ENCODE results near the gene GPR25. TPM values are rescaled to one million over a fixed set of nuclear protein-coding genes. Genes with fewer than 3 reads are reported as not detected.
A peak's percentile ranks its signal among the peaks of the same experiment; 100 is the strongest.

Gene GPR25
- total RNA-seq, 4 donors from 2014 or later = 0.48 TPM; not detected in 3

GRCh38 chr1:200861937-200862647 lies 10.7 kb upstream of the GPR25 start:
- in situ Hi-C loops (cut with MboI; ENCODE audit: low pct_ligation_motif_present in 1 of 4, low pct_unique_long_range_greater_than_20kb in 1 of 4, low sequenced_read_pairs in 3 of 4) = no loop called here
- Histone ChIP-seq H3K27me3 (peaks cover under 1% of the 10 kb centered on the region), H3K27ac (no peak overlapping the region), H3K4me1 (no peaks in the 10 kb centered on the region), H3K9me3 (no peaks in the 10 kb centered on the region), H3K4me3 (no peak overlapping the region), H3K36me3 (peaks cover 0 to 7% (median 0%) of the 10 kb centered on the region in 4 donors)
- TF ChIP-seq POLR2AphosphoS5 (IDR thresholded peaks at IDR 0.05) (no peak), POLR2A (IDR thresholded peaks at IDR 0.05) (no peak), EP300 (IDR thresholded peaks at IDR 0.05; ENCODE audit: low read depth) (no peak)
- TF ChIP-seq, protein P1, sequence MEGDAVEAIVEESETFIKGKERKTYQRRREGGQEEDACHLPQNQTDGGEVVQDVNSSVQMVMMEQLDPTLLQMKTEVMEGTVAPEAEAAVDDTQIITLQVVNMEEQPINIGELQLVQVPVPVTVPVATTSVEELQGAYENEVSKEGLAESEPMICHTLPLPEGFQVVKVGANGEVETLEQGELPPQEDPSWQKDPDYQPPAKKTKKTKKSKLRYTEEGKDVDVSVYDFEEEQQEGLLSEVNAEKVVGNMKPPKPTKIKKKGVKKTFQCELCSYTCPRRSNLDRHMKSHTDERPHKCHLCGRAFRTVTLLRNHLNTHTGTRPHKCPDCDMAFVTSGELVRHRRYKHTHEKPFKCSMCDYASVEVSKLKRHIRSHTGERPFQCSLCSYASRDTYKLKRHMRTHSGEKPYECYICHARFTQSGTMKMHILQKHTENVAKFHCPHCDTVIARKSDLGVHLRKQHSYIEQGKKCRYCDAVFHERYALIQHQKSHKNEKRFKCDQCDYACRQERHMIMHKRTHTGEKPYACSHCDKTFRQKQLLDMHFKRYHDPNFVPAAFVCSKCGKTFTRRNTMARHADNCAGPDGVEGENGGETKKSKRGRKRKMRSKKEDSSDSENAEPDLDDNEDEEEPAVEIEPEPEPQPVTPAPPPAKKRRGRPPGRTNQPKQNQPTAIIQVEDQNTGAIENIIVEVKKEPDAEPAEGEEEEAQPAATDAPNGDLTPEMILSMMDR (IDR thresholded peaks at IDR 0.05) = no peak
- no peak for DNase-seq
- intact Hi-C loops (cut with DNase I; ENCODE audit: low total_unique reads) = no loop called here
- 70 to 74% methylated on average over 1 to 2 of the region's 2 CpGs for WGBS, 2 donors (ENCODE audit: low coverage in 1 of 2)

DNA sequence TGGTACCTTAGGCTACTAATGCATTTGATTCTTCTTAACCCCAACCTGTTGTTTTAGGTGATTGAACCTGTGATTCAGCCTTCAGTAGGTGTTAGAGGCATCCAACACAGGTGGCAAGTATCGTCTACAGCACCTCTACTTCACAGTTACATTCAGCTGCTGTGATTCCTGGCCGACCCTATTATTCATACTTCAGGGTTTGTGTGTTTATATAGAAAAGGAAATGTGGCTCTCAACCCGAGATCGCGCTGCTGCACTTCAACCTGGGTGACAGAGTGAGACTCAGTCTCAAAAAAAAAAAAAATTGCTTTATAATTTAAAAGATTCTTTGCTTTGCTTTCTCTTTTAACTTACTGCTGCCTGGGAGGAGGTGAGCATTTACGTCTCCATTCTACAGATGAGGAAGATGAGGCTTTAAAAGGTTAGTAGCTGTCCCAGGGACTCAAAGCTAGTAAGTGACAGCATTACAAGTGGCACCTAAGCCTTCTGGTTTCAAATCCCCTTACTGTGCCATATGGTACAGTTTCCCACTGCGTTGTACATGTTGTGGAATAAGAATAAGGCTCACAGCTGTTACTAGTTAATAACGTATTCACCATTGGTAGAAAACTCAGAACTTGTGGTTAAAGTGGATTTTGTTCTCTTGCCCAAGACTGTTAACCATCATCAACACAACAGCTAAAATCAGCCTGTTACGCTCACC lies 9.9 kb upstream of the GPR25 start:
- Histone ChIP-seq H3K9me3 (no peaks in the 10 kb centered on the region), H3K27ac (no peak overlapping the region), H3K36me3 (no peaks in the 10 kb centered on the region), H3K4me3 (no peak overlapping the region), H3K27me3 (peaks cover 6% of the 10 kb centered on the region), H3K4me1 (no peaks in the 10 kb centered on the region)
- intact Hi-C loops (cut with DNase I; ENCODE audit: low total_unique reads) = no loop called here
- TF ChIP-seq EP300 (IDR thresholded peaks at IDR 0.05; ENCODE audit: low read depth) = no peak
- TF ChIP-seq, protein P1 (IDR thresholded peaks at IDR 0.05) = no peak
- DNase-seq = no peak
- 45 to 76% methylated on average over 8 to 9 of the region's 9 CpGs for WGBS, 2 donors (ENCODE audit: low coverage in 1 of 2)
- in situ Hi-C loops (cut with MboI; ENCODE audit: low pct_ligation_motif_present in 1 of 4, low pct_unique_long_range_greater_than_20kb in 1 of 4, low sequenced_read_pairs in 3 of 4) = no loop called here

- in situ Hi-C loops (cut with MboI; ENCODE audit: low pct_ligation_motif_present in 1 of 4, low pct_unique_long_range_greater_than_20kb in 1 of 4, low sequenced_read_pairs in 3 of 4) = no loop called here
- Histone ChIP-seq H3K4me3 (no peak overlapping the region), H3K27me3 (peaks cover 23% of the 10 kb centered on the region), H3K4me1 (no peaks in the 10 kb centered on the region), H3K9me3 (no peaks in the 10 kb centered on the region), H3K27ac (no peak overlapping the region), H3K36me3 (no peaks in the 10 kb centered on the region)
- WGBS, 2 donors (ENCODE audit: low coverage in 1 of 2) = 60 to 65% methylated on average over 2 to 3 of the region's 3 CpGs
- no peak for DNase-seq
- intact Hi-C loops (cut with DNase I; ENCODE audit: low total_unique reads) = loop anchor here (2.0 kb wide), 1 partner anchor 43 kb away; no protein-coding TSS in a partner anchor
- TF ChIP-seq, protein P1 (IDR thresholded peaks at IDR 0.05) = no peak
- no peak for TF ChIP-seq EP300 (IDR thresholded peaks at IDR 0.05; ENCODE audit: low read depth)
Measured at GRCh38 chr1:200866116-200866515, 6.7 kb upstream of the GPR25 start.

DNA sequence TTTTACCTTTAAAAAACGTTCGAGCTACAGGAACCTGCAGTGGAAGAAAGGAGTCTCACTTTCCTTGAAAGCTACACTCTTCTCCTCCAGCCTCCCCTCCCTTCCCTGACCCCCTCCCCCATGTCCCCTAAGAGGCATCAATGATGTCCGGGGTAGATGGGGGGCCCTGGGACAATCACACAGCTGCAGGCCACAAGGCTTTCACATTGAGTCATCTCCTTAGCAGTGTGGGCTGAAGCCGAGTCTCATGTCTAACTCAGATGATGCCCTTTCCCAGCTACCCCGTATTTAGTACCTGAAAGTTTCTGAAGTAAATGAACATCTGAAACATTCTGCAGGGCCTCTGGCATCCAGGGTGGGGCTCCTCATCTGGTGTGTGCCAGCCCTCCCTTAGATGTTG lies 6.3 kb upstream of the GPR25 start:
- no peak overlapping the region for H3K4me3 ChIP-seq
- TF ChIP-seq POLR2AphosphoS5 (IDR thresholded peaks at IDR 0.05) (no peak), EP300 (IDR thresholded peaks at IDR 0.05; ENCODE audit: low read depth) (no peak), POLR2A (IDR thresholded peaks at IDR 0.05) (no peak)
- TF ChIP-seq, protein P1 (IDR thresholded peaks at IDR 0.05) = no peak
- peaks cover 25% of the 10 kb centered on the region for H3K27me3 ChIP-seq
- H3K36me3 ChIP-seq = no peaks in the 10 kb centered on the region
- peak; percentile 43 for DNase-seq
- intact Hi-C loops (cut with DNase I; ENCODE audit: low total_unique reads) (loop anchor here (2.0 kb wide), 1 partner anchor 44 kb away; no protein-coding TSS in a partner anchor), in situ Hi-C loops (cut with MboI; ENCODE audit: low pct_ligation_motif_present in 1 of 4, low pct_unique_long_range_greater_than_20kb in 1 of 4, low sequenced_read_pairs in 3 of 4) (no loop called here)
- no peak overlapping the region for H3K27ac ChIP-seq
- no peaks in the 10 kb centered on the region for H3K4me1 ChIP-seq
- 42 to 45% methylated on average over 2 to 5 of the region's 5 CpGs for WGBS, 2 donors (ENCODE audit: low coverage in 1 of 2)
- no peaks in the 10 kb centered on the region for H3K9me3 ChIP-seq
